ACHN (cell line): ENCODE results near the gene CD8B2.
"Not testable (repeated sequence)": the region's sequence is repeated elsewhere in the genome, so short reads cannot be mapped to it uniquely, and the experiment has no call there.

Experiments
- DNase-seq: peaks from one replicate; pipeline ENCODE4 v3.0.0-alpha.2; 2015
- in situ Hi-C: cut with HindIII; loops from 2 replicates; pipeline ENCODE4 v1.10.0; 2017; ENCODE audit warnings: low sequenced_read_pairs, low pct_ligation_motif_present, low pct_unique_long_range_greater_than_20kb

The CD8B2 gene

GRCh38 chr2:106486551-106487385 lies at the start of gene CD8B2:
Gene CD8B2, plus strand, starts transcription at chr2:106487364. Its CDS starts 63 bp downstream, at chr2:106487427.
- in situ Hi-C loops, DNase-seq: not testable (repeated sequence)

GRCh38 chr2:106461882-106462281 lies 25.3 kb upstream of the CD8B2 start:
- in situ Hi-C loops, DNase-seq: not testable (repeated sequence)

DNA sequence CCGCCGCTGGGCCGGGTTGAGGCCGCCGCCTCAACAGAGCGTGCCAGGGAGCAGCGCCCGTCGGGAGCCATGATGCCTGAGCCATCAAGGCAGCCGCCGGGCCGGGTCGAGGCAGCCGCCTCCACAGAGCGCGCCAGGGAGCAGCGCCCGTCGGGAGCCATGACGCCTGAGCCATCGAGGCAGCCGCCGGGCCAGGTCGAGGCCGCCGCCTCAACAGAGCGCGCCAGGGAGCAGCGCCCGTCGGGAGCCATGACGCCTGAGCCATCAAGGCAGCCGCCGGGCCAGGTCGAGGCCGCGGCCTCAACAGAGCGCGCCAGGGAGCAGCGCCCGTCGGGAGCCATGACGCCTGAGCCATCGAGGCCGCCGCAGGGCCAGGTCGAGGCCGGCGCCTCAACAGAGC lies 19.6 kb upstream of the CD8B2 start:
- DNase-seq, result not testable (repeated sequence)

DNA sequence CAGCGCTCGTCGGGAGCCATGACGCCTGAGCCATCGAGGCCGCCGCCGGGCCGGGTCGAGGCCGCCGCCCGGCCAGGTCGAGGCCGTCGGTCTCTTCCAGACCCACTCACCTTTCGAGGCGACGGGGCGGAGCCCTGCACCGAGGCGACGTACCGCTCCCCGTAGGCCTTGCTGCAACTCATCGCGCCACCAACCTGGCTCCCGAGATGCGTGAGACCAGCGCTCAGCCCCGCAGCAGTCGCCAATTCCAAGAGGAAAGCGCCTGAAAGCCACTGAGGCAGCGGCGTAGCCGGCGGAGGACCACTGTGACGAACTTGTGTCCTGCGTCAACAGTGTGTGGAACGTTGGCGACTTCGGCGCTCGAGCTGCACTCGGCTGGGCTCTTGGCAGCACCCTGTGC lies 19.1 kb upstream of the CD8B2 start, which contains the start of gene RGPD3:
Gene RGPD3, minus strand, starts transcription at position 307 of the 400 bp plus-strand sequence. Its CDS starts 125 bp downstream, at position 182.
- in situ Hi-C loops, DNase-seq: not testable (repeated sequence)

More for the DNA sequence above, 19.6 kb upstream of the CD8B2 start:
- in situ Hi-C loops, result not testable (repeated sequence)

- DNase-seq, in situ Hi-C loops: not testable (repeated sequence)
Observed at GRCh38 chr2:106470658-106471057, 16.5 kb upstream of the CD8B2 start.

GRCh38 chr2:106477647-106478046 lies 9.5 kb upstream of the CD8B2 start:
- in situ Hi-C loops, DNase-seq: not testable (repeated sequence)

DNA sequence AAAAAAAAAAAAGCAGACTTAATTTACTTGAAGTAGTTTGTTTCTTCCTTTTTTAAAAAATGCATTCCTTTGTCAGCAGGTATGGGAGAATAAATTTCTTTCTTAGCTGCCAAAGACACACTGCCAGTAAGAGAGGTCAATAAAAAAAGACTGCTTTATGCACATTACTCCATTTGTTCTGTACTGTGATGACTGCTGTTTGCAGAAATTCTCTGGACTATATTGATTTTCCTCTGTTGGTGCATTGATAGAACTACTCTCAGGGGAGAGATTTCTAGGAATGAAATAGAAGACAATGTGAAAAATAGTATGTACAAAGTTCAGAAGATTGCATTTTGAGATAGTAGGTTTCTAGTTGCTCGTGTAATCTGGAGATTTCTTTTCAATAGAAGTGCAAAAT lies 7.6 kb upstream of the CD8B2 start:
- in situ Hi-C loops, DNase-seq: not testable (repeated sequence)

DNA sequence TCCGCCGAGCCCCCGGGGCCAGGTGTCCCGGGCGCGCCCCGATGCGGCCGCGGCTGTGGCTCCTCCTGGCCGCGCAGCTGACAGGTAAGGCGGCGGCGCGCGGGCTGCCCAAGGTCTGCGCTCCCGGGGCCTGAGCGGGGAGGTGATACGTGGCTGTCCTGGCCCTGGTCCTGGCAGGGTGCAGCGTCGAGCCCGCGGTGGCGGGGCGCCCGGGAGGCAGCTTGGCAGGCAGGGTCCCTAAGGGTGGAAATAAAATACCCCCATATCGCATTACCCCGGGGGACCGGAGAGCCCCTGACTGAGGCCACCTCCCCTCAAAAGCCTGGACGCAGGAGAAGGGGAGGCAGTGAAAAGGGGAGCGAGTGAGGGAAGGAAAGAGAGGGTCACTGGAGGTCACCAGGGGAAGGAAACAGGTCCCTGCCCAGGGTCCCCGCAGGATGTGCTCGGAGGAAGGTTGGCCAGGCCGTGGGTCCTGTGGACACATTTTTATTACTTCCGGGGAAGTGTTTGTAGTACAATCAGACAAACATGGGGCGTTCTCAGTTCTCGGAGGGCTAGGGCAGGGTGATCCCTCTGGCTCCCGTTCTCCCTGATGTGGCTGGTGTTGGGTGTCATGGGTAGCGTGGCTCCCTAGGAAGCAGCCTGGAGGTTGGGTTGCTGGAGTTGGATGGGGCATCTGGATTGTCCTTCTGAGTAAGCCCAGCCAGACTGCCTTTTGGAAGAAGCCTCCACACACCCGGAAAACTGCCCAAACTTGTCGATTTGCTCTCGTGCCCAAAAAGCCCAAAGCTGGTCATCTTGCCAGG lies 425 bp downstream of the CD8B2 start:
- in situ Hi-C loops, DNase-seq: not testable (repeated sequence)

DNA sequence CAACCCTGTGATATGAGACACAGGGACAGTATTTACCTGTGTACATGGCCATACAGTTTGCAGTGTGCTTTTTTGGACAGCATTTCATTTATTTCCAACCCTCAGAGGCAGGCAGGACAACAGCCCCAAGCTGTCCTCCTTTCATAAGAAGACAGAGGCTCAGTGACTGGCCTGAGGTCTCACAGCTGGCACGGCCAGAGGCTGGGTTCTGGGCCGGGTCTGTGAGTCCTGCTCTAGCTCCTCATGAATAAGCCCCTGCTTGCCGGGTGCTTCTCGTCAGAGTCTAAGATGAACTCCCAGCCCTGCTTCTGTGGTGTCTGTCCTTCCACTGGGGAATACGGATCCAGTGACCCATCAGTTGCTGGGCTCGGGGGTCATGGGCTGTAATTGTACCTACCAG lies 2.5 kb downstream of the CD8B2 start:
- DNase-seq, in situ Hi-C loops: not testable (repeated sequence)

- DNase-seq, in situ Hi-C loops: not testable (repeated sequence)
Observed at GRCh38 chr2:106492399-106492798, 5.2 kb downstream of the CD8B2 start.

GRCh38 chr2:106492913-106493312 lies 5.7 kb downstream of the CD8B2 start:
- in situ Hi-C loops, DNase-seq: not testable (repeated sequence)

DNA sequence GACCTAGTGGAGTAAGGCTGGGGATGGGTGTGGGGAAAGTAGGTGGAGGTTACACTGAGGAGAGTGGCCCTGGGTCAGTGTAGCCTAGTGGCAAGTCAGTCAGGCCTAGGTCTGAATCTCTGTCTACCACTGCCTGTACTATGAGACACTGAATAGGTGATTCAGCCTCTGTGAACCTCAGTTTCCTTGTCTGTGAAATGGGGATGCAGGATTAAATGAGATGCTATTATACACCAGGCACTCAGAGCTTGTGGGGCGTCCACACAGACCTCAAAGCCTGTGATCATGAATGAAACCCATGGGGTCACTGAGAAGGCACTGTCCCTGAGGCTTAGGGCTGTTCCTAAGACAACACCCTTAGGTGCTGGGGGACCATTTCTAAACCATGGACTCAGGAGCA lies 11.4 kb downstream of the CD8B2 start:
- in situ Hi-C loops, DNase-seq: not testable (repeated sequence)

GRCh38 chr2:106500350-106500749 lies 13.2 kb downstream of the CD8B2 start:
- in situ Hi-C loops, DNase-seq: not testable (repeated sequence)

DNA sequence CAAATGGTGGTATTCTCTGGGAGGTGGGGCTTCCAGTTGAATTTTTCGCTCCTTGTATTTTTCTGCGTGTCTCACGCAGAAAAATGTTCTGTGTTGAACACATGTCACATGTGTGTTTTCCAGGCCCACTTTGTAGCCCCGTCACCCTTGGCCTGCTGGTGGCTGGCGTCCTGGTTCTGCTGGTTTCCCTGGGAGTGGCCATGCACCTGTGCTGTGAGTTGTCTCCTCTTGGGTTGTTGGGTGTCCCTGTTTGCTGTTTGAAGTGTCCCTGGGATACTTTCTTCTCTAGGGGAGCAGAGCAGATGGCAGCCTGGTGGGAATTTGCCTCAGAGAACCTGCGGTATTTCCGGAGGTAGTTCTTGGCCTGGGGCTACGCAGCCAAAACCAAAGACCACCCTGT lies 15.2 kb downstream of the CD8B2 start:
- in situ Hi-C loops, DNase-seq: not testable (repeated sequence)

DNA sequence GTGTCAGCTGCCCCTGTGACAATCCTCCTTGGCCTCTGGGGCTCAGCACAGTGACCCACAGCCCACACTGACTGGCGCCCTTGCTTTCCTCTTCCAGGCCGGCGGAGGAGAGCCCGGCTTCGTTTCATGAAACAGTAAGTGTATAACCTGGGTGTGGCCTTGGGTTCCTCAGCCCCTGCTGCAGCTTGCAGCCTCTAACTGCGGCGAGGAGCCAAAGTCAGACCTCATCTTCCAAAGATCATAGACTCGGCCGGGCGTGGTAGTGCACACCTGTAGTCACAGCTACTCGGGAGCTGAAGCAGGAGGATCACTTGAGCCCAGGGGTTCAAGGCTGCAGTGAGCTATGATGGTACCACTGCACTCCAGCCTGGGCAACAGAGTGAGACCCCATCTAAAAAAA lies 17.0 kb downstream of the CD8B2 start:
- in situ Hi-C loops, DNase-seq: not testable (repeated sequence)

DNA sequence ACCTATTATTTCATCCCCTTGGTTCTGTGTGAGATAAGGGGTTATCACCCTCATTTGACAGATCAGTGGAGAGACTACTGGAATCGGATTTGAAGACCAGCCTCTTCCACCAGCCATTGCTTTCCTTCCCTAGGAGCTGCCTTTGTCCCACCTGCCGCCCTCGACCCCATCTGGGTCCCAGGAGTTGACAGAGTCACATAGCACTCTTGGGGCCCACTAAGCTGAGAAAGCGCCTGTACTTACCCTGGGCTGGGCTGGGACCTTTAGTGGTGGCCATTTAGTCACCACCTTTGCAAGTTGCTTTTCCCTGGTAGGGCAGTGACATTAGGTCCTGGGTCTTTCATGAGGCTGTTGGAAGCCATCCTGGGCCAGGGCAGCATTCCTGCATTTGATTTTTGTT lies 17.6 kb downstream of the CD8B2 start:
- in situ Hi-C loops, DNase-seq: not testable (repeated sequence)

DNA sequence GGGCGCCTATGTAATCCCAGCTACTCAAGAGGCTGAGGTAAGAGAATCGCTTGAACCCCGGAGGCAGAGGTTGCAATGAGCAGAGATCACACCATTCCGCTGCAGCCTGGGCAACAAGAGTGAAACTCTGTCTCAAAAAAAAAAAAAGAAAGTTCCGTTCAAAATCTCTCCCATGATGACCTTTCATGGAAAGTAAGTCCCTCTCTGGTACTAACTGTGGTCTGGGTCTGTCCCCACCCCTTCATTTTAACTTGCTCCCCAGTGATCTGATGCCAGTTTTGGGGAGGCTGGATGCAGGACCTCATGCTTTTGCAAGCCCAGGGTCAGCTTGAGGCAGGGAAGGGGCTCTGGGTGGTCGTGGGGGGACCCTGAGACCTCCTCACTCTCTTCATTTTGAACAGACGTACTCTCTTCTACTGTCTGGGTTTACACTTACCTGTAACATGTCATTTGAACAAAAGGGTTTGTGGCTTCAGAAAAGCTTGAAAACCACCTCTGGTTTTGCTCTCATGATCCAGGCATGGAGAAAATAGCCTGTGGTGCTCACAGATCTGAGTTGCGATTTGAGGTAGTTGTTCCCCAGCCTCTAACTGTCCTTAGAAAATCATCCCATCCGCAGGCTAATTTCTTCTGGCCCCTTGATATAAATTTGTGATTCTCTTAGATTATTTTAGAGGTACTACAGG lies 19.0 kb downstream of the CD8B2 start:
- in situ Hi-C loops, result not testable (repeated sequence)

DNA sequence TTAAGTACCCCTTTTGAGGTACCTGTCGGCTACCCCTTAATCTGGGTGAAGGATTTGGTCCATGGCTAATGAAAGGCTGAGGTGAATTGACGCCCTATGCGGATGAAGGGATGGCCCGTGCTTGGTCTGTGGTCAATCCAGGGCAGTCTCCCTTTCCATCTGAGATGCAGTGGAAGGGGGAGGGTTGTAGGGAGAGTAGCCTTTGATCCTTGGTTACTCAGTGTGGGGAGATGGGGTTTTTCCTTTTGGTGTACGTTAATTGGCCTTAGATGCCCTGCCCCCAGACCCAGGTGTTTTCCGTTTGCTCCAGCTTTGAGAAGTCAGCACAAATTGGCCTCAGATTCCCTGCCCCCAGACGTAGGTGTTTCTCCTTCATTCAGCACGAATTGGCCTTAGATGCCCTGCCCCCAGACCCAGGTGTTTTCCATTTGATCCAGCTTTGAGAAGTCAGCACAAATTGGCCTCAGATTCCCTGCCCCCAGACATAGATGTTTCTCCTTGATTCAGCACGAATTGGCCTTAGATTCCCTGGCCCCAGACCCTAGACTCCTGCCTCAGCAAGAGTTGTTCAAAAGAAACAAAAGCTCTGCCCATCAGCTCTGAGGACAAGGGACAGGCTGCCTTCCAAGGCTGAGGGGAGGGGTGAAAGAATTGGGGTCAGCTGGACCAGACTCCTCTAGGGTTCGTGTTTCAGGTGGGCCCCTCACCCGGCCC lies 21.7 kb downstream of the CD8B2 start:
- in situ Hi-C loops, DNase-seq: not testable (repeated sequence)

More for the DNA sequence above, 19.0 kb downstream of the CD8B2 start:
- DNase-seq, result not testable (repeated sequence)
